Gastroesophageal sphincter (tissue), 4 donors: Measurements from ENCODE around the gene TPM1. TPM values are rescaled to one million over a fixed set of nuclear protein-coding genes. Genes with fewer than 3 reads are reported as not detected.
A peak's percentile ranks its signal among the peaks of the same experiment; 100 is the strongest.

Source experiments
- ATAC-seq: fragments of 150-250 bp; one replicate; pipeline ENCODE4 v1.9.1; 2016; ENCODE audit warnings: mild to moderate bottlenecking, moderate library complexity
- H3K27ac ChIP-seq, 4 donors: fragments of 200-600 bp; sonication (generic) in 3 of 4; 1 replicate in 3 of 4; 2 replicates in 1 of 4; pipeline ENCODE4 v1.5.1; 2016 to 2019
- H3K27me3 ChIP-seq: fragments of 200-600 bp; sonication (generic); one replicate; pipeline ENCODE4 v1.5.1; 2019
- H3K36me3 ChIP-seq, 2 donors: fragments of 200-600 bp; sonication (generic); one replicate each; pipeline ENCODE4 v1.5.1; 2019; ENCODE audit warnings: control low read depth in 1 of 2
- H3K4me1 ChIP-seq, 3 donors: fragments of 200-600 bp; sonication (generic); 1 replicate in 2 of 3; 2 replicates in 1 of 3; pipeline ENCODE4 v1.5.1; 2016 to 2019; ENCODE audit warnings: control low read depth in 2 of 3
- H3K4me3 ChIP-seq, 2 donors: fragments of 200-600 bp; sonication (generic); one replicate each; pipeline ENCODE4 v1.5.1; 2019; ENCODE audit warnings: mild to moderate bottlenecking in 1 of 2, moderate library complexity in 1 of 2
- H3K9me3 ChIP-seq, 3 donors: fragments of 200-600 bp; sonication (generic); one replicate each; pipeline ENCODE4 v1.5.1; 2017 to 2019; ENCODE audit warnings: control low read depth in 2 of 3
- EP300 ChIP-seq: sonication (generic); formaldehyde crosslinking; IDR thresholded peaks from one replicate; pipeline ENCODE4 v1.6.1; 2017; ENCODE audit warnings: antibody characterized with exemption, mild to moderate bottlenecking
- POLR2A ChIP-seq, 2 donors: fragments of 450-650 bp; IDR thresholded peaks; one replicate each; pipeline ENCODE4 v1.6.1; 2017; ENCODE audit warnings: antibody characterized with exemption in 2 of 2, mild to moderate bottlenecking in 2 of 2, moderate library complexity in 1 of 2
- POLR2AphosphoS5 ChIP-seq: sonication (generic); formaldehyde crosslinking; IDR thresholded peaks from one replicate; pipeline ENCODE4 v1.6.1; 2017; ENCODE audit warnings: antibody characterized with exemption
- WGBS, 2 donors: methylation state at CpG; one replicate each; pipeline ENCODE4 v1.1.5; 2018; ENCODE audit warnings: low coverage in 1 of 2; 5-methylcytosine and 5-hydroxymethylcytosine counted together
- total RNA-seq, 4 donors: library from RNA; depleted of rRNA; stranded (reverse); fragments of >200 nt; gene quantifications; one replicate each; pipeline ENCODE4 v1.1.0, GENCODE V29; 2016
- TF ChIP-seq, protein P1 (sequence below), 4 experiments: fragments of 200-600 bp in 2 of 4; fragments of 450-650 bp in 2 of 4; sonication (generic) in 1 of 4; IDR thresholded peaks; one replicate each; pipeline ENCODE4 v1.5.1; 2017 to 2019; ENCODE audit warnings: antibody characterized with exemption in 4 of 4, mild to moderate bottlenecking in 2 of 4, moderate library complexity in 2 of 4

Gene TPM1
- total RNA-seq, 4 donors from 2014 or later: 3,599 to 7,152 (median 6,397) TPM

DNA sequence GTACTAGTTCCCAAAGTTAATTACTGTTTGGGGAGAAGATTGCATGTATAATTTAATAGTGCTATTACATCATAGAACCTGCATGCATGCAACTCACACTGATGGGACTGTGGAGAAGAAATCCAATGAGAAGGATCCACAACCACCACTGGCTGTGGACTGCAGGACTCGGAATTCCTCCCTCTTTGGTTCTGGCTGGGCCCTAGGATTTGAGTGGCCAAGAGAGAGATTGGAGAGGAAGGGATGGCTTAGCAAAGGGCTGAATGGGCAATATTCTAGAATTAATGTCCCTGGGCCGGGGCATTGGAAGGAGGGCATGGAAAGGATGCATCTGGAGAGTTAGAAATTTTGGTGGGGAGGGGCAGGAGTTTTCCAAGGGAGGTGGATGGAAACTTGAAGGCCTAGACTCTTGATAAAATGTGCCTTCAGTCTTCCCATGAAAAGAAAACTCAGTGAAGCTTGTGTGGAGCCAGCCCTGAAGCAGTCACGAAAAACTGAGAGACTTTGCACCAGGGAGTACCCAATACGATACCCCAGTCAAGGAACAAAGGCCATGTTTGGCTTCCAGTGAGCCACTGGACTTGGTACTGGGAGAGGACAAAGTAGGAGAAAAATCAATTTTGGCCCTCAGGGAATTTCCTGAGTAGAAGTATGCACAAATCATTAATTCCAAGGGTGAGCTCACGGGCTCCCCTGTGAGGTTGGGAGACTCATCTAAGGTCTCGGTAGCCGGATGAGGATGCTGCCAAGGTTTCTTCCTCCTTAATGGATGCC lies 31.4 kb upstream of the TPM1 start:
- 84 to 100% methylated on average over 2 to 6 of the region's 7 CpGs for WGBS, 2 donors
- Histone ChIP-seq H3K9me3 (no peaks in the 10 kb centered on the region), H3K27ac (no peak overlapping the region), H3K4me1 (peaks cover 0 to 26% (median 6%) of the 10 kb centered on the region in 3 donors), H3K27me3 (no peaks in the 10 kb centered on the region), H3K36me3 (no peaks in the 10 kb centered on the region), H3K4me3 (no peak overlapping the region)
- ATAC-seq: no peak
- TF ChIP-seq EP300: no peak
- TF ChIP-seq, protein P1, sequence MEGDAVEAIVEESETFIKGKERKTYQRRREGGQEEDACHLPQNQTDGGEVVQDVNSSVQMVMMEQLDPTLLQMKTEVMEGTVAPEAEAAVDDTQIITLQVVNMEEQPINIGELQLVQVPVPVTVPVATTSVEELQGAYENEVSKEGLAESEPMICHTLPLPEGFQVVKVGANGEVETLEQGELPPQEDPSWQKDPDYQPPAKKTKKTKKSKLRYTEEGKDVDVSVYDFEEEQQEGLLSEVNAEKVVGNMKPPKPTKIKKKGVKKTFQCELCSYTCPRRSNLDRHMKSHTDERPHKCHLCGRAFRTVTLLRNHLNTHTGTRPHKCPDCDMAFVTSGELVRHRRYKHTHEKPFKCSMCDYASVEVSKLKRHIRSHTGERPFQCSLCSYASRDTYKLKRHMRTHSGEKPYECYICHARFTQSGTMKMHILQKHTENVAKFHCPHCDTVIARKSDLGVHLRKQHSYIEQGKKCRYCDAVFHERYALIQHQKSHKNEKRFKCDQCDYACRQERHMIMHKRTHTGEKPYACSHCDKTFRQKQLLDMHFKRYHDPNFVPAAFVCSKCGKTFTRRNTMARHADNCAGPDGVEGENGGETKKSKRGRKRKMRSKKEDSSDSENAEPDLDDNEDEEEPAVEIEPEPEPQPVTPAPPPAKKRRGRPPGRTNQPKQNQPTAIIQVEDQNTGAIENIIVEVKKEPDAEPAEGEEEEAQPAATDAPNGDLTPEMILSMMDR (IDR thresholded peaks at IDR 0.05): no peak
- TF ChIP-seq POLR2AphosphoS5: no peak
- no peak for TF ChIP-seq POLR2A (IDR thresholded peaks at IDR 0.05)

DNA sequence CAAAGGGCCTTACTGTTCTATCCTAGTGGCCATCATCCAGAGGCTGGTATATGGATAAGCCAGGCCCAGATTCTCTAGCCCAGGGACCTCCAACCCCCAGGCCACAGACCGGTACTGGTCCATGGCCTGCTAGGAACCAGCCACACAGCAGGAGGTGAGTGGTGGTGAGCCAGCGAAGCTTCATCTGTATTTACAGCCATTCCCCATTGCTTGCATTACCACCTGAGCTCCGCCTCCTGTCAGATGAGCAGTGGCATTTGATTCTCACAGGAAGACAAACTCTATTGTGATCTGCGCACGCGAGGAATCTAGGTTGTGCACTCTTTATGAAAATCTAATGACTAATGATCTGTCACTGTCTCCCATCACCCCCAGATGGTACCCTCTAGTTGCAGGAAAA lies 30.1 kb upstream of the TPM1 start:
- H3K9me3 ChIP-seq: no peaks in the 10 kb centered on the region
- H3K4me1 ChIP-seq: peaks cover 0 to 29% (median 6%) of the 10 kb centered on the region in 3 donors
- ATAC-seq: no peak
- 95 to 100% methylated on average over 3 of the region's 6 CpGs for WGBS, 2 donors
- H3K4me3 ChIP-seq: no peak overlapping the region
- no peaks in the 10 kb centered on the region for H3K36me3 ChIP-seq
- H3K27ac ChIP-seq: no peak overlapping the region
- no peaks in the 10 kb centered on the region for H3K27me3 ChIP-seq
- TF ChIP-seq, protein P1 (IDR thresholded peaks at IDR 0.05): no peak
- TF ChIP-seq POLR2AphosphoS5 (no peak), POLR2A (IDR thresholded peaks at IDR 0.05) (no peak), EP300 (no peak)

DNA sequence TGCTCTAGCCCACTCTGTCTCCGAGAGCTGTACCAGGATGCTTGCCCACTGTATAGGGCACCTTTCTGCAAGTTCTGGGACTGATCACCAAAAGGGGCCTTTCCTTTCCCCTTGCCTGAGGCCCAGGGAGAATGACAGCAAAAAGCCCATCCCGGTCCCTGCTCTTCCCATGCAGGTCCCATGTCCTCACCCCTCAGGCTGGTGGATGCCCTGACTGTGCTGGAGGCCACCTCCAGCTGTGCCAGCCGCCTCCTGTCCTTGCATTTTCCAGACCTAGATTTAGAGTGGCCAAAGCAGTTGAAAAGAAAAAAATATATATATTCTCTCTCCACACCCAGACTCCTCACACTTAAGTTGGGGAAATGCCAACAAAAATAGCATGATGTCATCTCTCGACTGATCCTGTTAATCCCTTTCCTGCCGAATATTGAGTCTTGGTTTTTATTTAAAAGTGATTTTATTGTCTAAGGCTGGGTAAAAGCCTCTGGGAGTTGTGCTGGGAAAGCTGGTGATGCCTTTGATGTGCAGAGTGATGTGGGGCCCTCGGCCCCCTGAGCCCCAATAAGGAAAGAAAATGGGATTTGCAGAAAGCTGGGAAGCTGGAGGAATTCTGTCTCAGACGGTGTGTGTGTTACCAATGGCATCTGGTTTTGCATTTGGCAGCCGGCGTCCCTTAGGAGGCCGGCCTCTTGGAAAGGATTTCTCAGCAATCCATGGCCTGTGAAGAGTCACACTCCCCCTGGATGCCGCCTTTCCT lies 29.3 kb upstream of the TPM1 start:
- Histone ChIP-seq H3K4me1 (peaks cover 0 to 29% (median 6%) of the 10 kb centered on the region in 3 donors), H3K9me3 (no peaks in the 10 kb centered on the region), H3K27ac (peak overlapping the region in 3 of 4 donors; percentile 18 to 46 (median 43)), H3K4me3 (no peak overlapping the region), H3K27me3 (no peaks in the 10 kb centered on the region), H3K36me3 (no peaks in the 10 kb centered on the region)
- peak; percentile 44 for ATAC-seq
- WGBS, 2 donors: 23 to 36% methylated on average over 5 to 8 of the region's 11 CpGs
- TF ChIP-seq, protein P1 (IDR thresholded peaks at IDR 0.05): no peak
- TF ChIP-seq POLR2AphosphoS5 (no peak), POLR2A (IDR thresholded peaks at IDR 0.05) (no peak), EP300 (no peak)

DNA sequence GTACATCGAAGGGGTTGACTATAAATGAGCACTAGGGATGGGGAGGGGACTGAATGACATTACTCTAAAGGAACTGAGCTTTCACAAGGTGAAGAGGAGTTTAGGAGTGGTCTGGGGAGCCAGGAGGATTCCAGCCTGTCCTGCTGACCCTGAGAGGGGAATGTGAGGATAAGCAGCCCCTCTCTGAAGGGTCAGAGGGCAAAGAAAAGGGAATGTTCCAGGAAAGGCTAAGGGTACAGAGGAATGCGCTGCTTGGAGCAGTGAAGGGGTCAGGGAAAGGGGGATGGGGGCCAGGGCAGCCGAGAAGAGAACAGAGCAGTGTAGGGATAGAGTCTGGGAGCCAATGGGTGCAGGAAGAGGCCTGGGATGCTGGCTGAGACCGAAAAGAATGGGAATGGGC lies 28.0 kb upstream of the TPM1 start:
- 60 to 95% methylated on average over 1 to 4 of the region's 4 CpGs for WGBS, 2 donors
- TF ChIP-seq POLR2A (IDR thresholded peaks at IDR 0.05) (no peak), EP300 (no peak), POLR2AphosphoS5 (no peak)
- TF ChIP-seq, protein P1 (IDR thresholded peaks at IDR 0.05): no peak
- H3K27ac ChIP-seq: no peak overlapping the region
- peaks cover 0 to 29% (median 6%) of the 10 kb centered on the region in 3 donors for H3K4me1 ChIP-seq
- H3K4me3 ChIP-seq: no peak overlapping the region
- no peaks in the 10 kb centered on the region for H3K36me3 ChIP-seq
- ATAC-seq: no peak
- no peaks in the 10 kb centered on the region for H3K27me3 ChIP-seq
- H3K9me3 ChIP-seq: no peaks in the 10 kb centered on the region
